A549 (cell line): Measurements from ENCODE around the gene AKIRIN1. TPM values are rescaled to one million over a fixed set of nuclear protein-coding genes. Genes with fewer than 3 reads are reported as not detected.

Experiments
- ATAC-seq, 2 experiments: fragments of 200-7000 bp in 1 of 2; fragments of >200 bp in 1 of 2; cut with Nextera tagmentation in 1 of 2; cut with Tn5 transposase in 1 of 2; 3 replicates each; pipeline versions ENCODE4 v1.8.0 to v1.9.1; 2018 to 2020; ENCODE audit warnings: mild to moderate bottlenecking in 1 of 2, moderate library complexity in 1 of 2
- CTCF ChIA-PET: fragments of 300-600 bp; sonication (Branson Sonifier 250); formaldehyde crosslinking; extraction: SDS; loops from one replicate; lab custom pipeline; 2021; ENCODE audit warnings: antibody characterized with exemption, inconsistent platforms; lab: Yijun Ruan, JAX
- POLR2A ChIA-PET: fragments of 350-600 bp; formaldehyde crosslinking; extraction: SDS; loops from one replicate; lab custom pipeline; 2021; ENCODE audit warnings: antibody characterized with exemption, inconsistent platforms; lab: Yijun Ruan, JAX
- DNase-seq, 2 experiments: peaks; one replicate each; pipeline versions ENCODE4 v3.0.0 to v3.0.0-alpha.2; 2011 to 2016; ENCODE audit warnings: low read depth in 1 of 2, low spot score in 1 of 2
- FAIRE-seq: peaks from 2 replicates; lab custom pipeline; 2011; peaks lifted over from hg19 to GRCh38; lab: Jason Lieb, UNC
- H3K27ac ChIP-seq, 2 experiments: fragments of >200 bp; sonication (Bioruptor Twin); formaldehyde crosslinking; 3 replicates each; pipeline ENCODE4 v1.5.1; 2016 to 2017
- H3K4me1 ChIP-seq: fragments of >200 bp; sonication (Bioruptor Twin); formaldehyde crosslinking; 3 replicates; pipeline ENCODE4 v1.6.1; 2016
- H3K4me2 ChIP-seq: fragments of >200 bp; sonication (Bioruptor Twin); formaldehyde crosslinking; 3 replicates; pipeline ENCODE4 v1.6.1; 2016
- H3K4me3 ChIP-seq: fragments of >200 bp; sonication (Bioruptor Twin); formaldehyde crosslinking; 3 replicates; pipeline ENCODE4 v1.5.1; 2016
- H3K9me3 ChIP-seq: fragments of >200 bp; sonication (Bioruptor Twin); formaldehyde crosslinking; 3 replicates; pipeline ENCODE4 v1.6.1; 2016
- CBX2 ChIP-seq: fragments of 200-600 bp; sonication (generic); IDR thresholded peaks from 2 replicates; pipeline ENCODE4 v1.6.1; 2016; ENCODE audit warnings: low read depth, mild to moderate bottlenecking, borderline replicate concordance
- CBX8 ChIP-seq: fragments of 200-600 bp; sonication (generic); IDR thresholded peaks from 2 replicates; pipeline ENCODE4 v1.6.1; 2016
- CHD4 ChIP-seq: fragments of 200-600 bp; sonication (generic); IDR thresholded peaks from 2 replicates; pipeline ENCODE4 v1.6.1; 2016; ENCODE audit warnings: antibody characterized with exemption, mild to moderate bottlenecking, borderline replicate concordance
- EP300 ChIP-seq, 2 experiments: fragments of >200 bp; sonication (Bioruptor Twin); formaldehyde crosslinking; IDR thresholded peaks; 2 replicates in 1 of 2; 3 replicates in 1 of 2; pipeline ENCODE4 v1.6.1; 2016 to 2017
- ESRRA ChIP-seq: fragments of 150-350 bp; IDR thresholded peaks from 2 replicates; pipeline ENCODE4 v1.6.1; 2014; ENCODE audit warnings: mild to moderate bottlenecking, low read length, borderline replicate concordance
- FOSL2 ChIP-seq, 2 experiments: fragments of 450-650 bp in 1 of 2; fragments of >200 bp in 1 of 2; sonication (Bioruptor Twin) in 1 of 2; formaldehyde crosslinking; IDR thresholded peaks; 2 replicates each; pipeline versions ENCODE4 v1.5.0 to v1.6.1; 2016 to 2020; ENCODE audit warnings: mild to moderate bottlenecking in 1 of 2, moderate library complexity in 1 of 2
- FOXS1 ChIP-seq: fragments of 250-450 bp; sonication (Bioruptor Pico); IDR thresholded peaks from 2 replicates; pipeline ENCODE4 v1.5.0; 2020; ENCODE audit warnings: mild to moderate bottlenecking, moderate library complexity
- HEYL ChIP-seq: fragments of 250-450 bp; sonication (Bioruptor Pico); IDR thresholded peaks from 2 replicates; pipeline ENCODE4 v1.8.0; 2021; ENCODE audit warnings: mild to moderate bottlenecking, moderate library complexity
- HOXB13 ChIP-seq: fragments of 250-450 bp; sonication (Bioruptor Pico); IDR thresholded peaks from 2 replicates; pipeline ENCODE4 v1.5.0; 2020; ENCODE audit warnings: low read depth, mild to moderate bottlenecking, moderate library complexity
- HOXB5 ChIP-seq: fragments of 250-450 bp; sonication (Bioruptor Pico); IDR thresholded peaks from 2 replicates; pipeline ENCODE4 v1.5.0; 2020; ENCODE audit warnings: mild to moderate bottlenecking, moderate library complexity
- JUN ChIP-seq, 2 experiments: fragments of >200 bp; sonication (Bioruptor Twin); formaldehyde crosslinking; IDR thresholded peaks; 2 replicates in 1 of 2; 3 replicates in 1 of 2; pipeline ENCODE4 v1.6.1; 2016 to 2017
- MAFK ChIP-seq: fragments of 450-650 bp; IDR thresholded peaks from 2 replicates; pipeline ENCODE4 v1.6.1; 2014; ENCODE audit not compliant: partially characterized antibody
- MAZ ChIP-seq: fragments of 150-350 bp; IDR thresholded peaks from 2 replicates; pipeline ENCODE4 v1.6.1; 2014; ENCODE audit warnings: antibody characterized with exemption, low read depth, low read length, borderline replicate concordance
- MYC ChIP-seq: IDR thresholded peaks from 2 replicates; pipeline ENCODE4 v1.6.1; 2012; ENCODE audit warnings: mild to moderate bottlenecking, inconsistent platforms, low read length, improper control_type of control experiment, borderline replicate concordance
- NFE2L2 ChIP-seq: fragments of 150-350 bp; conservative IDR thresholded peaks from 2 replicates; pipeline ENCODE4 v1.6.1; 2014; ENCODE audit warnings: low read length
- NPAS2 ChIP-seq: fragments of 250-450 bp; sonication (Bioruptor Pico); IDR thresholded peaks from 2 replicates; pipeline ENCODE4 v1.8.0; 2022; ENCODE audit warnings: mild to moderate bottlenecking, moderate library complexity, borderline replicate concordance
- NR3C1 ChIP-seq: fragments of >200 bp; sonication (Bioruptor Twin); formaldehyde crosslinking; IDR thresholded peaks from 3 replicates; pipeline ENCODE4 v1.6.1; 2017
- PHF8 ChIP-seq: fragments of 200-600 bp; sonication (generic); IDR thresholded peaks from 2 replicates; pipeline ENCODE4 v1.6.1; 2016; ENCODE audit warnings: low read depth, mild to moderate bottlenecking, antibody characterized with exemption, moderate library complexity, borderline replicate concordance
- POLR2AphosphoS2 ChIP-seq: conservative IDR thresholded peaks from 2 replicates; pipeline ENCODE4 v1.6.1; 2012; ENCODE audit warnings: low read length, improper control_type of control experiment, inconsistent platforms
- RAD21 ChIP-seq, 2 experiments: fragments of >200 bp in 1 of 2; sonication (Bioruptor Twin) in 1 of 2; formaldehyde crosslinking in 1 of 2; IDR thresholded peaks in 1 of 2; conservative IDR thresholded peaks in 1 of 2; 2 replicates in 1 of 2; 3 replicates in 1 of 2; pipeline ENCODE4 v1.6.1; 2012 to 2018; ENCODE audit warnings: inconsistent platforms in 1 of 2
- RNF2 ChIP-seq: fragments of 200-600 bp; sonication (generic); IDR thresholded peaks from 2 replicates; pipeline ENCODE4 v1.6.1; 2016; ENCODE audit warnings: low read depth, mild to moderate bottlenecking, antibody characterized with exemption, moderate library complexity, borderline replicate concordance
- SREBF2 ChIP-seq: fragments of 450-650 bp; IDR thresholded peaks from 2 replicates; pipeline ENCODE4 v1.6.1; 2014; ENCODE audit warnings: mild to moderate bottlenecking, moderate library complexity
- WGBS: methylation state at CpG from one replicate; pipeline ENCODE4 v1.1.6; 2017; ENCODE audit errors: missing lambda C conversion rate; 5-methylcytosine and 5-hydroxymethylcytosine counted together
- polyA plus RNA-seq, 4 experiments: library from polyadenylated mRNA; depleted of rRNA in 3 of 4; stranded (reverse); fragments of >200 nt; fragmentation: RNase III in 1 of 4; extraction: RNeasy Plus Mini Kit Qiagen cat#74134 plus additional on column Dnase treatment in 1 of 4; gene quantifications; 2 replicates in 3 of 4; 3 replicates in 1 of 4; pipeline ENCODE4 v1.2.3, GENCODE V29; 2011 to 2017
- TF ChIP-seq, protein P1 (sequence below): fragments of 250-450 bp; sonication (Bioruptor Pico); IDR thresholded peaks from 2 replicates; pipeline ENCODE4 v1.5.0; 2021; ENCODE audit warnings: mild to moderate bottlenecking, moderate library complexity, borderline replicate concordance
- TF ChIP-seq, protein P2 (sequence below): fragments of 200-600 bp; sonication (generic); IDR thresholded peaks from 2 replicates; pipeline ENCODE4 v1.6.1; 2016; ENCODE audit warnings: antibody characterized with exemption, mild to moderate bottlenecking, moderate library complexity
- TF ChIP-seq, protein P3 (sequence below): fragments of 450-650 bp; IDR thresholded peaks from 2 replicates; pipeline ENCODE4 v1.6.1; 2014; ENCODE audit warnings: antibody characterized with exemption
- TF ChIP-seq, protein P4 (sequence below): fragments of 150-350 bp; IDR thresholded peaks from 2 replicates; pipeline ENCODE4 v1.6.1; 2014; ENCODE audit warnings: low read depth, mild to moderate bottlenecking, low read length

Gene AKIRIN1
- polyA plus RNA-seq, 2 of the 4 experiments (the other 2 are of a cell fraction), result 37.7 to 72.0 TPM

DNA sequence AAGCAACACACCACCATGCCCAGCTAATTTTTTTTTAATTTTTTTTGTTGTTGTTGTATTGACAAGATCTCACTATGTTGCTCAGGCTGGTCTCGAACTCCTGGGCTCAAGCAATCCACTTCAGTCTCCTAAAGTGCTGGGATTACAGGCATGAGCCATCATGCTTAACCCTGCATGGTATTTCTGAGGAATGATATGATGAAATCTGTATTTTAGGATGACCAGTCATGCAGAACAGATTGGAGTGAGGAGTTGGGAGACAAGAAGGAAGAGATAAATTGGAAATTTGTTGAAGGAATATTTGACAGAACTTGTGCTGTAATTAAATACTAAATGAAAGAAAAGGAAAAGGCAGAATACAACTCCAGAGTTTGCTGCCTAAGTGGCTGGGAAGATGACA lies 30.4 kb downstream of the AKIRIN1 start:
- FAIRE-seq (no peak), ATAC-seq (no peak), DNase-seq (no peak)
- CTCF ChIA-PET, result interaction anchor here (0.7 kb wide), 1 partner anchor 167 kb away, joined by 3 read pairs; no protein-coding TSS in a partner anchor
- no peaks in the 10 kb centered on the region for H3K9me3 ChIP-seq
- POLR2A ChIA-PET, result no interaction called here
- no peak overlapping the region for H3K4me3 ChIP-seq
- TF ChIP-seq CBX2 (no peak), ESRRA (no peak), HEYL (CRISPR knock-in tag) (no peak), MAZ (no peak), NR3C1 (no peak), RAD21 (conservative IDR thresholded peaks at IDR 0.05 in 1 of 2, IDR thresholded peaks at IDR 0.05 in 1 of 2) (no peak), FOXS1 (CRISPR knock-in tag) (no peak), JUN (IDR thresholded peaks at IDR 0.05) (no peak), MYC (no peak), HOXB5 (CRISPR knock-in tag) (no peak), NPAS2 (CRISPR knock-in tag) (no peak), FOSL2 (IDR thresholded peaks at IDR 0.05) (no peak), FOSL2 (CRISPR knock-in tag; IDR thresholded peaks at IDR 0.05) (no peak)
- TF ChIP-seq, protein P1, sequence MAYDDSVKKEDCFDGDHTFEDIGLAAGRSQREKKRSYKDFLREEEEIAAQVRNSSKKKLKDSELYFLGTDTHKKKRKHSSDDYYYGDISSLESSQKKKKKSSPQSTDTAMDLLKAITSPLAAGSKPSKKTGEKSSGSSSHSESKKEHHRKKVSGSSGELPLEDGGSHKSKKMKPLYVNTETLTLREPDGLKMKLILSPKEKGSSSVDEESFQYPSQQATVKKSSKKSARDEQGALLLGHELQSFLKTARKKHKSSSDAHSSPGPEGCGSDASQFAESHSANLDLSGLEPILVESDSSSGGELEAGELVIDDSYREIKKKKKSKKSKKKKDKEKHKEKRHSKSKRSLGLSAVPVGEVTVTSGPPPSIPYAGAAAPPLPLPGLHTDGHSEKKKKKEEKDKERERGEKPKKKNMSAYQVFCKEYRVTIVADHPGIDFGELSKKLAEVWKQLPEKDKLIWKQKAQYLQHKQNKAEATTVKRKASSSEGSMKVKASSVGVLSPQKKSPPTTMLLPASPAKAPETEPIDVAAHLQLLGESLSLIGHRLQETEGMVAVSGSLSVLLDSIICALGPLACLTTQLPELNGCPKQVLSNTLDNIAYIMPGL, result no peak
- TF ChIP-seq, protein P2, sequence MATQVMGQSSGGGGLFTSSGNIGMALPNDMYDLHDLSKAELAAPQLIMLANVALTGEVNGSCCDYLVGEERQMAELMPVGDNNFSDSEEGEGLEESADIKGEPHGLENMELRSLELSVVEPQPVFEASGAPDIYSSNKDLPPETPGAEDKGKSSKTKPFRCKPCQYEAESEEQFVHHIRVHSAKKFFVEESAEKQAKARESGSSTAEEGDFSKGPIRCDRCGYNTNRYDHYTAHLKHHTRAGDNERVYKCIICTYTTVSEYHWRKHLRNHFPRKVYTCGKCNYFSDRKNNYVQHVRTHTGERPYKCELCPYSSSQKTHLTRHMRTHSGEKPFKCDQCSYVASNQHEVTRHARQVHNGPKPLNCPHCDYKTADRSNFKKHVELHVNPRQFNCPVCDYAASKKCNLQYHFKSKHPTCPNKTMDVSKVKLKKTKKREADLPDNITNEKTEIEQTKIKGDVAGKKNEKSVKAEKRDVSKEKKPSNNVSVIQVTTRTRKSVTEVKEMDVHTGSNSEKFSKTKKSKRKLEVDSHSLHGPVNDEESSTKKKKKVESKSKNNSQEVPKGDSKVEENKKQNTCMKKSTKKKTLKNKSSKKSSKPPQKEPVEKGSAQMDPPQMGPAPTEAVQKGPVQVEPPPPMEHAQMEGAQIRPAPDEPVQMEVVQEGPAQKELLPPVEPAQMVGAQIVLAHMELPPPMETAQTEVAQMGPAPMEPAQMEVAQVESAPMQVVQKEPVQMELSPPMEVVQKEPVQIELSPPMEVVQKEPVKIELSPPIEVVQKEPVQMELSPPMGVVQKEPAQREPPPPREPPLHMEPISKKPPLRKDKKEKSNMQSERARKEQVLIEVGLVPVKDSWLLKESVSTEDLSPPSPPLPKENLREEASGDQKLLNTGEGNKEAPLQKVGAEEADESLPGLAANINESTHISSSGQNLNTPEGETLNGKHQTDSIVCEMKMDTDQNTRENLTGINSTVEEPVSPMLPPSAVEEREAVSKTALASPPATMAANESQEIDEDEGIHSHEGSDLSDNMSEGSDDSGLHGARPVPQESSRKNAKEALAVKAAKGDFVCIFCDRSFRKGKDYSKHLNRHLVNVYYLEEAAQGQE, result no peak
- TF ChIP-seq, protein P3, sequence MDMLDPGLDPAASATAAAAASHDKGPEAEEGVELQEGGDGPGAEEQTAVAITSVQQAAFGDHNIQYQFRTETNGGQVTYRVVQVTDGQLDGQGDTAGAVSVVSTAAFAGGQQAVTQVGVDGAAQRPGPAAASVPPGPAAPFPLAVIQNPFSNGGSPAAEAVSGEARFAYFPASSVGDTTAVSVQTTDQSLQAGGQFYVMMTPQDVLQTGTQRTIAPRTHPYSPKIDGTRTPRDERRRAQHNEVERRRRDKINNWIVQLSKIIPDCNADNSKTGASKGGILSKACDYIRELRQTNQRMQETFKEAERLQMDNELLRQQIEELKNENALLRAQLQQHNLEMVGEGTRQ, result no peak
- H3K27ac ChIP-seq, result no peak overlapping the region
- peaks cover 9% of the 10 kb centered on the region; the same call in 2 of the 3 replicates for H3K4me1 ChIP-seq
- 0% methylated on average over 1 of the region's 1 CpG for WGBS
- no peak overlapping the region for H3K4me2 ChIP-seq

DNA sequence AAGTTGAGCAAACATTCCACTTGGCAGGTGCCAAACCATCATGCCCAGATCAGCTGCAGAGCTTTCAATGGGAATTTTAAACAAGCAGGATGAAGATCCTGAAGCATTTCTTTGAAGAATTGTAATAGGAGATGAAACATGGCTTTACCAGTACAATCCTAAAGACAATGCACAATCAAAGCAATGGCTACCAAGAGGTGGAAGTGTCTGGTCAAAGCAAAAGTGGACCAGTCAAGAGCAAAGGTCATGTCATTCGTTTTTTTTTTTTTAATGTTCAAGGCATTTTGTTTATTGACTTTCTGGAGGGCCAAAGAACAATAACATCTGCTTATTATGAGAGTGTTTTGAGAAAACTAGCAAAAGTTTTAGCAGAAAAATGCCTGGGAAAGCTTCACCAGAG lies 32.1 kb downstream of the AKIRIN1 start:
- no peak for DNase-seq
- Histone ChIP-seq H3K4me2 (no peak overlapping the region), H3K9me3 (no peaks in the 10 kb centered on the region), H3K4me3 (no peak overlapping the region), H3K4me1 (peaks cover 5% of the 10 kb centered on the region; the same call in 1 of the 3 replicates), H3K27ac (no peak overlapping the region)
- ATAC-seq, result no peak
- no peak for FAIRE-seq
- TF ChIP-seq CBX8, result no peak
- TF ChIP-seq SREBF2, result no peak
- TF ChIP-seq, protein P4, sequence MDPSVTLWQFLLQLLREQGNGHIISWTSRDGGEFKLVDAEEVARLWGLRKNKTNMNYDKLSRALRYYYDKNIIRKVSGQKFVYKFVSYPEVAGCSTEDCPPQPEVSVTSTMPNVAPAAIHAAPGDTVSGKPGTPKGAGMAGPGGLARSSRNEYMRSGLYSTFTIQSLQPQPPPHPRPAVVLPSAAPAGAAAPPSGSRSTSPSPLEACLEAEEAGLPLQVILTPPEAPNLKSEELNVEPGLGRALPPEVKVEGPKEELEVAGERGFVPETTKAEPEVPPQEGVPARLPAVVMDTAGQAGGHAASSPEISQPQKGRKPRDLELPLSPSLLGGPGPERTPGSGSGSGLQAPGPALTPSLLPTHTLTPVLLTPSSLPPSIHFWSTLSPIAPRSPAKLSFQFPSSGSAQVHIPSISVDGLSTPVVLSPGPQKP, result no peak
- TF ChIP-seq HOXB5 (CRISPR knock-in tag), result no peak
- no peak for TF ChIP-seq ESRRA
- no peak for TF ChIP-seq HOXB13 (CRISPR knock-in tag)
- no peak for TF ChIP-seq MYC
- no peak for TF ChIP-seq NFE2L2
- no peak for TF ChIP-seq POLR2AphosphoS2
- no peak for TF ChIP-seq CHD4
- TF ChIP-seq MAFK, result no peak
- TF ChIP-seq JUN (IDR thresholded peaks at IDR 0.05), result no peak
- no peak for TF ChIP-seq PHF8
- no peak for TF ChIP-seq NR3C1
- TF ChIP-seq EP300 (IDR thresholded peaks at IDR 0.05), result no peak
- TF ChIP-seq RNF2, result no peak
- ChIA-PET POLR2A (no interaction called here), CTCF (interaction anchor here (0.6 kb wide), 1 partner anchor 55 kb away, joined by 5 read pairs; no protein-coding TSS in a partner anchor)
- 3% methylated on average over 1 of the region's 1 CpG for WGBS
